ENCODE measurements around the gene PARL. TPM values are rescaled to one million over a fixed set of nuclear protein-coding genes. Genes with fewer than 3 reads are reported as not detected.

PARL gene
- total and polyA plus RNA-seq, 2 donors (not counting 3 experiments of a cell fraction or from before 2014, with no cell fraction given): 38.8 to 48.1 TPM

DNA sequence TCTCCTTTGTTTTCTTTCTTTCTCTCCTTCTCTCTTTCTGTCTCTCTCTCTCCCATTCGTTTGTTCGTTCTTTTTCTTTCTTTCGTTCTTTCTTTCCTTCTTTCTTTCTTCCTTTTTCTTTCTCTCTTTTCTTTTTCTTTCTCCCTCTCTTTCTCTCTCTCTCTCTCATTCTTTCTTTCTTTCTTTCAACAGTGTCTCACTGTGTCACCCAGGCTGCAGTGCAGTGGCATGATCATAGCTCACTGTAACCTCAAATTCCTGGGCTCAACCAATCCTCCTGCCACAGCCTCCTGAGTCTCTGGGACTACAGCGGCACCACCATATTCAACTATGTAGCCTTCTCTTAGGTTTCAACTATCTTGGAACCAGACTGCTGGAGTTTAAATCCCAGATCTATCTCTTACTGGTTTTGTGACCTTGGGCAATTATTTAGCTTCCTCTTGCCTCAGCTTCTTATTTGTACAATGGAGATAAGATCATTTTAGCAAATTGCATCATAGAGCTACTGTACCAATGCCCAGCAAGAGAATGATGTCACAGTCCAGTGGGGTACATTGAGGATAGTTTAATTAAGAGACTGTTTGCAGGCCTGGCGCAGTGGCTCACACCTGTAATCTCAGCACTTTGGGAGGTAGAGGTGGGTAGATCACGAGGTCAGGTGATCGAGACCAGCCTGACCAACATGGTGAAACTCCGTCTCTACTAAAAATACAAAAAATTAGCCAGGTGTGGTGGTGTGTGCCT, 27.3 kb upstream of the PARL start:
- no peak overlapping the region for H3K4me2 ChIP-seq (ENCODE audit: insufficient read depth, low read length)
- dilution Hi-C loops (cut with MboI; ENCODE audit: extremely low pct_ligation_motif_present, low sequenced_read_pairs) (no loop called here), intact Hi-C loops (cut with micrococcal nuclease) (no loop called here)
- BruUV-seq (replicated peaks): no TSS peak
- no peaks in the 10 kb centered on the region for H3K9me3 ChIP-seq (replicated peaks; ENCODE audit: control insufficient read depth, insufficient read depth, low read length)
- no peak overlapping the region for H3K4me3 ChIP-seq (replicated peaks in 1 of 3; ENCODE audit: insufficient read depth in 1 of 3, low read depth in 1 of 3, low read length in 3 of 3)
- POLR2A ChIA-PET: no interaction called here
- H3K79me2 ChIP-seq (ENCODE audit: control insufficient read depth, insufficient read depth, low read length): no peaks in the 10 kb centered on the region
- TF ChIP-seq MYC (IDR thresholded peaks at IDR 0.05; ENCODE audit: low read depth, low read length) (no peak), GATA2 (IDR thresholded peaks at IDR 0.05; ENCODE audit: insufficient read depth, insufficient read length, low read depth, low read length) (no peak), JUN (IDR thresholded peaks at IDR 0.05; ENCODE audit: borderline replicate concordance, insufficient read depth, insufficient read length, low read depth) (no peak), FOS (IDR thresholded peaks at IDR 0.05; ENCODE audit: borderline replicate concordance, insufficient read depth, low read length) (no peak), POLR2A (IDR thresholded peaks at IDR 0.05; ENCODE audit: low read depth, low read length) (no peak)
- TF ChIP-seq, protein P1, sequence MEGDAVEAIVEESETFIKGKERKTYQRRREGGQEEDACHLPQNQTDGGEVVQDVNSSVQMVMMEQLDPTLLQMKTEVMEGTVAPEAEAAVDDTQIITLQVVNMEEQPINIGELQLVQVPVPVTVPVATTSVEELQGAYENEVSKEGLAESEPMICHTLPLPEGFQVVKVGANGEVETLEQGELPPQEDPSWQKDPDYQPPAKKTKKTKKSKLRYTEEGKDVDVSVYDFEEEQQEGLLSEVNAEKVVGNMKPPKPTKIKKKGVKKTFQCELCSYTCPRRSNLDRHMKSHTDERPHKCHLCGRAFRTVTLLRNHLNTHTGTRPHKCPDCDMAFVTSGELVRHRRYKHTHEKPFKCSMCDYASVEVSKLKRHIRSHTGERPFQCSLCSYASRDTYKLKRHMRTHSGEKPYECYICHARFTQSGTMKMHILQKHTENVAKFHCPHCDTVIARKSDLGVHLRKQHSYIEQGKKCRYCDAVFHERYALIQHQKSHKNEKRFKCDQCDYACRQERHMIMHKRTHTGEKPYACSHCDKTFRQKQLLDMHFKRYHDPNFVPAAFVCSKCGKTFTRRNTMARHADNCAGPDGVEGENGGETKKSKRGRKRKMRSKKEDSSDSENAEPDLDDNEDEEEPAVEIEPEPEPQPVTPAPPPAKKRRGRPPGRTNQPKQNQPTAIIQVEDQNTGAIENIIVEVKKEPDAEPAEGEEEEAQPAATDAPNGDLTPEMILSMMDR (IDR thresholded peaks at IDR 0.05; ENCODE audit: extremely low read depth in 1 of 2, insufficient read depth in 1 of 2, low read depth in 1 of 2, low read length in 2 of 2): no peak
- no peaks in the 10 kb centered on the region for H4K20me1 ChIP-seq (replicated peaks; ENCODE audit: control insufficient read depth, extremely low read depth, insufficient read depth, low read length)
- H3K4me1 ChIP-seq (ENCODE audit: control insufficient read depth, extremely low read depth, insufficient read depth, low read length): no peaks in the 10 kb centered on the region
- H3K27ac ChIP-seq (ENCODE audit: insufficient read depth, low read depth, low read length): no peak overlapping the region
- no peak overlapping the region for H3K9ac ChIP-seq (replicated peaks; ENCODE audit: extremely low read depth, insufficient read depth, low read length)
- H3K27me3 ChIP-seq (ENCODE audit: control insufficient read depth in 2 of 2, insufficient read depth in 2 of 2, low read length in 2 of 2): no peaks in the 10 kb centered on the region
- H3K36me3 ChIP-seq (ENCODE audit: control insufficient read depth in 2 of 2, extremely low read depth in 1 of 2, insufficient read depth in 2 of 2, low read length in 2 of 2): no peaks in the 10 kb centered on the region
- CTCF ChIA-PET: interaction anchor here (0.6 to 1.0 kb wide), 5 partner anchors 14 to 316 kb away, joined by 3 to 5 read pairs (median 3); no protein-coding TSS in a partner anchor
- H2AFZ ChIP-seq (ENCODE audit: low read depth, low read length): no peak overlapping the region
- DNase-seq (ENCODE audit: low read depth, low spot score) (no peak), FAIRE-seq (no peak)
- no peaks in the 10 kb centered on the region for H3K9me1 ChIP-seq (replicated peaks; ENCODE audit: control insufficient read depth, extremely low read depth, insufficient read depth, low read length)

All from endothelial cell of umbilical vein (primary cell).